H1 (cell line): ENCODE results near the gene URM1. TPM values are rescaled to one million over a fixed set of nuclear protein-coding genes. Genes with fewer than 3 reads are reported as not detected.

Experiments used
- CHD7 ChIP-seq: fragments of 300-600 bp; sonication (generic); IDR thresholded peaks from 2 replicates; pipeline ENCODE4 v1.7.1; 2012; ENCODE audit warnings: low read length, moderate library complexity, mild to moderate bottlenecking, inconsistent platforms; ENCODE audit not compliant: insufficient replicate concordance
- CTCF ChIP-seq, 3 experiments: IDR thresholded peaks; 1 replicate in 2 of 3; 2 replicates in 1 of 3; pipeline versions ENCODE4 v1.5.1 to v1.6.1; 2011; ENCODE audit warnings: low read length in 3 of 3, mild to moderate bottlenecking in 3 of 3, inconsistent platforms in 2 of 3, low read depth in 1 of 3, moderate library complexity in 1 of 3; ENCODE audit not compliant: insufficient read depth in 1 of 3; ENCODE audit errors: control extremely low read depth in 1 of 3
- NRF1 ChIP-seq: IDR thresholded peaks from 2 replicates; pipeline ENCODE4 v1.6.1; 2011; ENCODE audit warnings: mild to moderate bottlenecking, low read depth, low read length, improper control_type of control experiment
- SRF ChIP-seq: IDR thresholded peaks from 2 replicates; pipeline ENCODE4 v1.6.1; 2011; ENCODE audit warnings: mild to moderate bottlenecking, low read depth, low read length, moderate library complexity
- TAF1 ChIP-seq: IDR thresholded peaks from 2 replicates; pipeline ENCODE4 v1.6.1; 2011; ENCODE audit warnings: mild to moderate bottlenecking, low read depth, low read length
- USF2 ChIP-seq: IDR thresholded peaks from 2 replicates; pipeline ENCODE4 v1.6.1; 2011; ENCODE audit warnings: low read length, improper control_type of control experiment
- polyA plus RNA-seq, 7 experiments: library from polyadenylated mRNA; depleted of rRNA in 3 of 7; stranded (reverse) in 5 of 7; unstranded in 2 of 7; fragments of >200 nt in 5 of 7; fragments of 200-250 nt in 2 of 7; gene quantifications; 1 replicate in 5 of 7; 2 replicates in 1 of 7; 4 replicates in 1 of 7; pipeline versions ENCODE4 v1.2.1 to v1.2.3, GENCODE V29; 2011 to 2013; ENCODE audit warnings: missing spikeins in 2 of 7, mixed read lengths in 2 of 7
- total RNA-seq: library from RNA; stranded (reverse); fragmentation: NEBNext Ultra II Directional; extraction: Animal tissue kit (Norgen Biotek cat#: 25700); gene quantifications from 2 replicates; pipeline ENCODE4 v1.2.1, GENCODE V29; 2021

URM1 gene
- total and polyA plus RNA-seq, 2 of the 8 experiments (the other 6 are each of a cell fraction or from before 2014, with no cell fraction given) = 58.3 to 62.3 TPM

GRCh38 chr9:128322404-128323211 lies 48.6 kb upstream of the URM1 start, which contains the start of the genes COQ4 and TRUB2 (continued):
- no peak for TF ChIP-seq CHD7
- TF ChIP-seq USF2 = no peak
- TF ChIP-seq CTCF (IDR thresholded peaks at IDR 0.05; ENCODE audit: control extremely low read depth in 1 of 3, insufficient read depth in 1 of 3, low read depth in 1 of 3, low read length in 3 of 3) = no peak
- peak; percentile 37; the same call in 1 of the 2 replicates for TF ChIP-seq SRF
- TF ChIP-seq TAF1 = peak; percentile 87
- no peak for TF ChIP-seq NRF1
